ENCODE measurements around the gene MAN2B2. TPM values are rescaled to one million over a fixed set of nuclear protein-coding genes. Genes with fewer than 3 reads are reported as not detected.

MAN2B2 gene
- total and polyA plus RNA-seq, 7 donors, result 3.0 to 24.3 (median 18.7) TPM

- no peak for TF ChIP-seq EP300 (IDR thresholded peaks at IDR 0.05)
- no peak for TF ChIP-seq CTCF (IDR thresholded peaks at IDR 0.05)
- no peak for TF ChIP-seq POLR2AphosphoS5 (IDR thresholded peaks at IDR 0.05)
- no peak for TF ChIP-seq POLR2A (IDR thresholded peaks at IDR 0.05)
- peaks cover 0 to 83% (median 20%) of the 10 kb centered on the region in 3 donors for H3K27me3 ChIP-seq
- H3K4me3 ChIP-seq, result no peak overlapping the region
- WGBS, 2 donors, result 68 to 77% methylated on average over 10 of the region's 10 CpGs
- H3K27ac ChIP-seq, result no peak overlapping the region
- H3K9me3 ChIP-seq, result no peaks in the 10 kb centered on the region
- H3K36me3 ChIP-seq, result no peaks in the 10 kb centered on the region
- intact Hi-C loops (cut with DNase I), result no loop called here
- H3K4me1 ChIP-seq, result peaks cover 0 to 2% (median 1%) of the 10 kb centered on the region in 4 donors
- DNase-seq, result no peak
Measured at GRCh38 chr4:6557856-6558255, 17.1 kb upstream of the MAN2B2 start.

GRCh38 chr4:6560416-6561172 is 14.4 kb upstream of the MAN2B2 start:
- no peak for DNase-seq
- H3K27me3 ChIP-seq, result peaks cover 12 to 88% (median 42%) of the 10 kb centered on the region in 3 donors
- no peaks in the 10 kb centered on the region for H3K36me3 ChIP-seq
- H3K4me1 ChIP-seq, result peaks cover 0 to 17% (median 15%) of the 10 kb centered on the region in 4 donors
- WGBS, 2 donors, result 59 to 70% methylated on average over 10 of the region's 10 CpGs
- no peaks in the 10 kb centered on the region for H3K9me3 ChIP-seq
- intact Hi-C loops (cut with DNase I), result no loop called here
- TF ChIP-seq POLR2AphosphoS5 (IDR thresholded peaks at IDR 0.05), result no peak
- no peak for TF ChIP-seq POLR2A (IDR thresholded peaks at IDR 0.05)
- no peak for TF ChIP-seq CTCF (IDR thresholded peaks at IDR 0.05)
- TF ChIP-seq EP300 (IDR thresholded peaks at IDR 0.05), result no peak
- H3K4me3 ChIP-seq, result no peak overlapping the region
- no peak overlapping the region for H3K27ac ChIP-seq

- H3K27ac ChIP-seq, result no peak overlapping the region
- intact Hi-C loops (cut with DNase I), result no loop called here
- H3K4me3 ChIP-seq, result no peak overlapping the region
- no peaks in the 10 kb centered on the region for H3K36me3 ChIP-seq
- H3K9me3 ChIP-seq, result no peaks in the 10 kb centered on the region
- 26 to 30% methylated on average over 6 of the region's 6 CpGs for WGBS, 2 donors
- peaks cover 12 to 83% (median 46%) of the 10 kb centered on the region in 3 donors for H3K27me3 ChIP-seq
- TF ChIP-seq POLR2A (IDR thresholded peaks at IDR 0.05) (no peak), EP300 (IDR thresholded peaks at IDR 0.05) (no peak), CTCF (IDR thresholded peaks at IDR 0.05) (no peak), POLR2AphosphoS5 (IDR thresholded peaks at IDR 0.05) (no peak)
- peaks cover 0 to 17% (median 15%) of the 10 kb centered on the region in 4 donors for H3K4me1 ChIP-seq
- no peak for DNase-seq
Measured at GRCh38 chr4:6561173-6561516, 13.8 kb upstream of the MAN2B2 start.

- Histone ChIP-seq H3K4me3 (no peak overlapping the region), H3K9me3 (no peaks in the 10 kb centered on the region), H3K36me3 (no peaks in the 10 kb centered on the region), H3K27me3 (peaks cover 12 to 78% (median 46%) of the 10 kb centered on the region in 3 donors), H3K27ac (no peak overlapping the region), H3K4me1 (peaks cover 0 to 17% (median 15%) of the 10 kb centered on the region in 4 donors)
- WGBS, 2 donors, result 22 to 50% methylated on average over 16 of the region's 16 CpGs
- no peak for DNase-seq
- intact Hi-C loops (cut with DNase I), result no loop called here
- no peak for TF ChIP-seq CTCF (IDR thresholded peaks at IDR 0.05)
- TF ChIP-seq POLR2AphosphoS5 (IDR thresholded peaks at IDR 0.05), result no peak
- no peak for TF ChIP-seq POLR2A (IDR thresholded peaks at IDR 0.05)
- no peak for TF ChIP-seq EP300 (IDR thresholded peaks at IDR 0.05)
Measured at GRCh38 chr4:6561706-6562371, 13.2 kb upstream of the MAN2B2 start.

Data from sigmoid colon (tissue), 7 donors.